H9 (cell line): ENCODE results near the gene ST3GAL5. TPM values are rescaled to one million over a fixed set of nuclear protein-coding genes. Genes with fewer than 3 reads are reported as not detected.

Experiments used
- DNase-seq: peaks from one replicate; pipeline ENCODE4 v3.0.0-alpha.2; 2017
- H2AFZ ChIP-seq: one replicate; pipeline ENCODE4 v1.6.1; 2013; ENCODE audit warnings: mild to moderate bottlenecking, low read length, control low read depth, moderate library complexity
- H2AK5ac ChIP-seq: 2 replicates; pipeline ENCODE4 v1.6.1; 2013; ENCODE audit warnings: low read length, control low read depth, mixed read lengths; ENCODE audit not compliant: insufficient read length
- H2BK120ac ChIP-seq: one replicate; pipeline ENCODE4 v1.6.1; 2013; ENCODE audit warnings: low read depth, mild to moderate bottlenecking, low read length, control low read depth, inconsistent platforms; ENCODE audit not compliant: poor library complexity, severe bottlenecking
- H2BK12ac ChIP-seq: 2 replicates; pipeline ENCODE4 v1.6.1; 2013; ENCODE audit warnings: low read length, control low read depth, mixed read lengths, low read depth; ENCODE audit not compliant: insufficient read length
- H2BK15ac ChIP-seq: 2 replicates; pipeline ENCODE4 v1.6.1; 2013; ENCODE audit warnings: low read depth, low read length, control low read depth
- H2BK20ac ChIP-seq: one replicate; pipeline ENCODE4 v1.6.1; 2013; ENCODE audit warnings: low read depth, mild to moderate bottlenecking, low read length, control low read depth, inconsistent platforms; ENCODE audit not compliant: poor library complexity, severe bottlenecking
- H2BK5ac ChIP-seq: 2 replicates; pipeline ENCODE4 v1.6.1; 2013; ENCODE audit warnings: low read length, control low read depth, mixed read lengths; ENCODE audit not compliant: insufficient read length
- H3K14ac ChIP-seq: 2 replicates; pipeline ENCODE4 v1.6.1; 2013; ENCODE audit warnings: low read length, control low read depth; ENCODE audit not compliant: insufficient read depth
- H3K18ac ChIP-seq: 2 replicates; pipeline ENCODE4 v1.6.1; 2013; ENCODE audit warnings: low read depth, mild to moderate bottlenecking, mixed read lengths, low read length, control low read depth; ENCODE audit not compliant: insufficient read length
- H3K23ac ChIP-seq: 2 replicates; pipeline ENCODE4 v1.6.1; 2013; ENCODE audit warnings: low read length, control low read depth, mixed read lengths, low read depth; ENCODE audit not compliant: insufficient read length
- H3K23me2 ChIP-seq: 2 replicates; pipeline ENCODE4 v1.6.1; 2013; ENCODE audit warnings: low read depth, mild to moderate bottlenecking, mixed read lengths, low read length, control low read depth; ENCODE audit not compliant: insufficient read length, poor library complexity, severe bottlenecking
- H3K27ac ChIP-seq: 2 replicates; pipeline ENCODE4 v1.5.1; 2013; ENCODE audit warnings: low read length, control low read depth, mixed read lengths, low read depth; ENCODE audit not compliant: insufficient read length
- H3K27me3 ChIP-seq: 2 replicates; pipeline ENCODE4 v1.6.1; 2013; ENCODE audit warnings: low read length, control low read depth, inconsistent platforms; ENCODE audit not compliant: insufficient read depth
- H3K4ac ChIP-seq: 2 replicates; pipeline ENCODE4 v1.6.1; 2013; ENCODE audit warnings: low read depth, mild to moderate bottlenecking, control low read depth, inconsistent platforms, low read length, moderate library complexity
- H3K4me1 ChIP-seq: 2 replicates; pipeline ENCODE4 v1.6.1; 2013; ENCODE audit warnings: low read length, control low read depth, inconsistent platforms; ENCODE audit not compliant: insufficient read depth
- H3K4me2 ChIP-seq: 2 replicates; pipeline ENCODE4 v1.6.1; 2013; ENCODE audit warnings: low read length, control low read depth, mixed read lengths; ENCODE audit not compliant: insufficient read length, insufficient read depth
- H3K56ac ChIP-seq: 2 replicates; pipeline ENCODE4 v1.6.1; 2013; ENCODE audit warnings: low read depth, mild to moderate bottlenecking, mixed read lengths, low read length, control low read depth; ENCODE audit not compliant: insufficient read length
- H3K79me1 ChIP-seq: 2 replicates; pipeline ENCODE4 v1.6.1; 2013; ENCODE audit warnings: low read depth, mild to moderate bottlenecking, moderate library complexity, low read length, control low read depth, inconsistent platforms; ENCODE audit not compliant: insufficient read depth, poor library complexity, severe bottlenecking
- H3K79me2 ChIP-seq: 2 replicates; pipeline ENCODE4 v1.6.1; 2013; ENCODE audit warnings: low read length, control low read depth, inconsistent platforms; ENCODE audit not compliant: insufficient read depth
- H3K9ac ChIP-seq: 2 replicates; pipeline ENCODE4 v1.6.1; 2013; ENCODE audit warnings: low read length, control low read depth, mixed read lengths; ENCODE audit not compliant: insufficient read length; ENCODE audit errors: extremely low read depth
- H3K9me3 ChIP-seq: one replicate; pipeline ENCODE4 v1.6.1; 2013; ENCODE audit warnings: low read depth, low read length, inconsistent platforms; ENCODE audit not compliant: control insufficient read depth
- H3T11ph ChIP-seq: one replicate; pipeline ENCODE4 v1.6.1; 2013; ENCODE audit warnings: mild to moderate bottlenecking, low read length, control low read depth, inconsistent platforms
- H4K20me1 ChIP-seq: one replicate; pipeline ENCODE4 v1.6.1; 2013; ENCODE audit not compliant: control insufficient read depth, insufficient read length, insufficient read depth
- H4K5ac ChIP-seq: 2 replicates; pipeline ENCODE4 v1.6.1; 2013; ENCODE audit warnings: low read depth, mild to moderate bottlenecking, mixed read lengths, low read length, control low read depth; ENCODE audit not compliant: insufficient read length
- H4K8ac ChIP-seq: replicated peaks from 2 replicates; pipeline ENCODE4 v1.6.1; 2013; ENCODE audit warnings: low read length, control low read depth, mixed read lengths, low read depth; ENCODE audit not compliant: insufficient read length
- H4K91ac ChIP-seq: 2 replicates; pipeline ENCODE4 v1.6.1; 2013; ENCODE audit warnings: low read depth, mild to moderate bottlenecking, moderate library complexity, mixed read lengths, low read length, control low read depth; ENCODE audit not compliant: insufficient read length
- H3K27ac Mint-ChIP-seq, 3 experiments: 2 replicates in 2 of 3; 3 replicates in 1 of 3; pipeline ENCODE4 v1.8.0; 2020 to 2021; ENCODE audit warnings: mixed read lengths in 3 of 3, mild to moderate bottlenecking in 1 of 3, moderate library complexity in 1 of 3
- H3K27me3 Mint-ChIP-seq: 2 replicates; pipeline ENCODE4 v1.8.0; 2021; ENCODE audit warnings: low read depth, mild to moderate bottlenecking, moderate library complexity, mixed read lengths
- H3K36me3 Mint-ChIP-seq, 3 experiments: 2 replicates in 2 of 3; 3 replicates in 1 of 3; pipeline ENCODE4 v1.8.0; 2020 to 2021; ENCODE audit warnings: low read depth in 3 of 3, mixed read lengths in 3 of 3; ENCODE audit not compliant: insufficient read depth in 1 of 3
- H3K4me1 Mint-ChIP-seq, 2 experiments: 2 replicates each; pipeline ENCODE4 v1.8.0; 2020; ENCODE audit warnings: mixed read lengths in 2 of 2
- H3K4me3 Mint-ChIP-seq, 2 experiments: 2 replicates in 1 of 2; 3 replicates in 1 of 2; pipeline ENCODE4 v1.8.0; 2020 to 2021; ENCODE audit warnings: mild to moderate bottlenecking in 2 of 2, mixed read lengths in 2 of 2, moderate library complexity in 1 of 2
- H3K9me3 Mint-ChIP-seq, 2 experiments: 2 replicates in 1 of 2; 3 replicates in 1 of 2; pipeline ENCODE4 v1.8.0; 2020; ENCODE audit warnings: mild to moderate bottlenecking in 2 of 2, mixed read lengths in 2 of 2, moderate library complexity in 1 of 2
- WGBS: extraction: QIAGEN DNeasy Blood & Tissue Kit; methylation state at CpG from one replicate; pipeline ENCODE4 v1.1.7; 2013; ENCODE audit warnings: missing lambda C conversion rate, low lambda C conversion rate, mixed read lengths; ENCODE audit not compliant: insufficient read length; ENCODE audit errors: extremely low coverage; 5-methylcytosine and 5-hydroxymethylcytosine counted together
- total RNA-seq: library from RNA; stranded (reverse); gene quantifications from 2 replicates; pipeline ENCODE4 v1.2.1, GENCODE V29; 2021
- TF ChIP-seq, protein P1 (sequence below): fragments of 200-600 bp; sonication (generic); conservative IDR thresholded peaks from 3 replicates; pipeline ENCODE4 v1.8.0; 2021; ENCODE audit warnings: antibody characterized with exemption, mild to moderate bottlenecking

Gene ST3GAL5
- total RNA-seq, 1 experiment from 2014 or later: 3.3 TPM

DNA sequence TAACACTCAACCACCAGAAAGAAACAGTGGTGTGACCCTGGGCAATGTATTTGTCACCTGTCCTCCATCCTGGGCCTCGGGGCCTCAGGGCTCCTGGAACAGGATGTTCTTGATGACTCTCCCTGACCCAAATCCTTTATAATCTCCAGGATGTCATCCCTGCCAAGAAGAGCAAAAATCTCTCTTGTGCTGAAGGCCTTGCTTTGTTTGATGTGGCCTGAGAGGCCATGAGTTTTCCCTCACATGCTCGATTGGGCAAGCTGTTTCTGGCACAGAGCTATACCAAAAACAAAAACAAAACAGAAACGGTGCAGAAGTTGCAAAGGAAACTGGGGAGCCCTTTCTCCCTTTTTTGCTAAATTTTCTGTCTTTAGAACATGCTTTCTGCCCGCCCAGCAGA lies 35.7 kb upstream of the ST3GAL5 start:
- no peak overlapping the region for H2BK15ac ChIP-seq
- DNase-seq: no peak
- no peaks in the 10 kb centered on the region for H3K9me3 Mint-ChIP-seq

More for the DNA sequence above, 35.7 kb upstream of the ST3GAL5 start:
- no peak overlapping the region for H3K4me2 ChIP-seq
- H3K23ac ChIP-seq: no peak overlapping the region
- H3K27me3 Mint-ChIP-seq: peaks cover 2% of the 10 kb centered on the region
- TF ChIP-seq, protein P1, sequence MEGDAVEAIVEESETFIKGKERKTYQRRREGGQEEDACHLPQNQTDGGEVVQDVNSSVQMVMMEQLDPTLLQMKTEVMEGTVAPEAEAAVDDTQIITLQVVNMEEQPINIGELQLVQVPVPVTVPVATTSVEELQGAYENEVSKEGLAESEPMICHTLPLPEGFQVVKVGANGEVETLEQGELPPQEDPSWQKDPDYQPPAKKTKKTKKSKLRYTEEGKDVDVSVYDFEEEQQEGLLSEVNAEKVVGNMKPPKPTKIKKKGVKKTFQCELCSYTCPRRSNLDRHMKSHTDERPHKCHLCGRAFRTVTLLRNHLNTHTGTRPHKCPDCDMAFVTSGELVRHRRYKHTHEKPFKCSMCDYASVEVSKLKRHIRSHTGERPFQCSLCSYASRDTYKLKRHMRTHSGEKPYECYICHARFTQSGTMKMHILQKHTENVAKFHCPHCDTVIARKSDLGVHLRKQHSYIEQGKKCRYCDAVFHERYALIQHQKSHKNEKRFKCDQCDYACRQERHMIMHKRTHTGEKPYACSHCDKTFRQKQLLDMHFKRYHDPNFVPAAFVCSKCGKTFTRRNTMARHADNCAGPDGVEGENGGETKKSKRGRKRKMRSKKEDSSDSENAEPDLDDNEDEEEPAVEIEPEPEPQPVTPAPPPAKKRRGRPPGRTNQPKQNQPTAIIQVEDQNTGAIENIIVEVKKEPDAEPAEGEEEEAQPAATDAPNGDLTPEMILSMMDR: no peak
- H4K8ac ChIP-seq: no peak overlapping the region
- H3K4me1 Mint-ChIP-seq: peaks cover 5% of the 10 kb centered on the region in 2 experiments; a peak in 2 of 4 replicates
- WGBS: no CpG with 5 or more reads among the region's 4 CpGs
- H3K9me3 ChIP-seq: no peaks in the 10 kb centered on the region
- H2AFZ ChIP-seq: no peak overlapping the region
- H2BK5ac ChIP-seq: no peak overlapping the region
- H3K23me2 ChIP-seq: no peaks in the 10 kb centered on the region
- H4K5ac ChIP-seq: no peak overlapping the region
- no peak overlapping the region for H3K56ac ChIP-seq
- no peaks in the 10 kb centered on the region for H3K27me3 ChIP-seq
- H4K20me1 ChIP-seq: no peaks in the 10 kb centered on the region
- no peak overlapping the region for H2BK120ac ChIP-seq
- no peak overlapping the region for H2AK5ac ChIP-seq
- H3K9ac ChIP-seq: no peak overlapping the region
- no peak overlapping the region for H2BK20ac ChIP-seq
- no peak overlapping the region for H3T11ph ChIP-seq
- no peaks in the 10 kb centered on the region; a peak in 1 of 7 replicates for H3K36me3 Mint-ChIP-seq
- no peak overlapping the region for H3K4me3 Mint-ChIP-seq
- no peaks in the 10 kb centered on the region for H3K4me1 ChIP-seq
- H3K18ac ChIP-seq: no peak overlapping the region
- H3K27ac Mint-ChIP-seq: no peak overlapping the region
- no peak overlapping the region for H2BK12ac ChIP-seq
- no peaks in the 10 kb centered on the region for H3K79me1 ChIP-seq
- no peak overlapping the region for H3K27ac ChIP-seq
- no peak overlapping the region for H3K4ac ChIP-seq
- H4K91ac ChIP-seq: no peak overlapping the region
- H3K14ac ChIP-seq: no peak overlapping the region
- no peaks in the 10 kb centered on the region for H3K79me2 ChIP-seq
